GM04504 (cell line): ENCODE measurements around the gene SAP30L.

Source experiments
- DNase-seq: peaks from one replicate; pipeline ENCODE4 v3.0.0-alpha.2; 2012; ENCODE audit warnings: low read depth

The SAP30L gene

GRCh38 chr5:154466147-154466546 is 20.4 kb downstream of the SAP30L start:
- DNase-seq, result no peak

GRCh38 chr5:154466671-154467070 is 20.9 kb downstream of the SAP30L start:
- no peak for DNase-seq

GRCh38 chr5:154467655-154468354 is 22.0 kb downstream of the SAP30L start:
- DNase-seq, result no peak

- DNase-seq, result no peak
These were observed 24.3 kb downstream of the SAP30L start for GRCh38 chr5:154470137-154470536.

- no peak for DNase-seq
These were observed 25.4 kb downstream of the SAP30L start for GRCh38 chr5:154470947-154471870.

GRCh38 chr5:154472871-154473580 is 27.2 kb downstream of the SAP30L start:
- DNase-seq, result no peak

GRCh38 chr5:154473581-154474283 is 27.9 kb downstream of the SAP30L start:
- DNase-seq, result no peak

DNA sequence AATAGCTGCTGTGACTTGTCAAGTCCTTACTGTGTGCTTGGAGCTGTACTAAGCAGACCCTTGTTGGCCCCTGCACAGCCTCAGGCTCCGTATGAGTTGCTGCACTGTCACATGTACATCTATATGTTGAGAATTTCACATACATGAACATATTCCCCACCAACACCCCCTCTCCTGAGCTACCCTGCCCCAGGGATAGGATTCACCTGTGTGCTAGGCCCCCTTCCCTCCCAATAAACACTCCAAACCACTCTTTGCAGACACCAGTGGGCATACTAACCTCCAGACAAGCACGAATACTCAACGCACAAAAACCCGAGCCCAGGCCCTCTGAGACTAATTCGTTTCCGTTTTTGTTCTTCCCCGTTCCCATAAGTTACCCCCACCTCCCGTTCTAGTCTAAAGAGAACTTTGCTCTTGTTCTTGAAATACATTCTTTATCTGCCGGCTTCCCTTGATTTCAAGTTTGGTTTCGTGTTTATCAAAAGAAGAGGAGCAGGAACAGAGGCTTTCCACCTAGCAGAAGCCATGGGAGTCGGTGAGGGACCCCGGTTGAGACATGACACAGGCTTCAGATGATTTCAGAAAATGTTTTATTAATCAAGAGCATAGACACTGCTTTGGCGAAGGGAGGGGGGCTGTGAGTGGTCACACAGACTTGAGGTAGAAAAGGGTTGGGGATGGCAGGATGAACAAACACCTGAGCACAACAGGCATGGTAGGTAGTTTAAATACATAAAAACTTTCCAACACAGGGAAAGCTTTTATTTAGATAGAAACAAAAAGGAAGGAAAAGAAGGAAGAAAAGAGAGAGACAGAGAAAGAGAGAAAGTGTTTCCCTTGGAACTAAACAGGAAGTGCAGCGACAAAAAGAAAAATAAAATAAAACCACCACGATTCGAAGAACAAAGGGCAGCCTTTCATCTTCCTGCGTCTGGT is 28.9 kb downstream of the SAP30L start:
- DNase-seq, result no peak

GRCh38 chr5:154475591-154476353 is 30.0 kb downstream of the SAP30L start:
- no peak for DNase-seq

DNA sequence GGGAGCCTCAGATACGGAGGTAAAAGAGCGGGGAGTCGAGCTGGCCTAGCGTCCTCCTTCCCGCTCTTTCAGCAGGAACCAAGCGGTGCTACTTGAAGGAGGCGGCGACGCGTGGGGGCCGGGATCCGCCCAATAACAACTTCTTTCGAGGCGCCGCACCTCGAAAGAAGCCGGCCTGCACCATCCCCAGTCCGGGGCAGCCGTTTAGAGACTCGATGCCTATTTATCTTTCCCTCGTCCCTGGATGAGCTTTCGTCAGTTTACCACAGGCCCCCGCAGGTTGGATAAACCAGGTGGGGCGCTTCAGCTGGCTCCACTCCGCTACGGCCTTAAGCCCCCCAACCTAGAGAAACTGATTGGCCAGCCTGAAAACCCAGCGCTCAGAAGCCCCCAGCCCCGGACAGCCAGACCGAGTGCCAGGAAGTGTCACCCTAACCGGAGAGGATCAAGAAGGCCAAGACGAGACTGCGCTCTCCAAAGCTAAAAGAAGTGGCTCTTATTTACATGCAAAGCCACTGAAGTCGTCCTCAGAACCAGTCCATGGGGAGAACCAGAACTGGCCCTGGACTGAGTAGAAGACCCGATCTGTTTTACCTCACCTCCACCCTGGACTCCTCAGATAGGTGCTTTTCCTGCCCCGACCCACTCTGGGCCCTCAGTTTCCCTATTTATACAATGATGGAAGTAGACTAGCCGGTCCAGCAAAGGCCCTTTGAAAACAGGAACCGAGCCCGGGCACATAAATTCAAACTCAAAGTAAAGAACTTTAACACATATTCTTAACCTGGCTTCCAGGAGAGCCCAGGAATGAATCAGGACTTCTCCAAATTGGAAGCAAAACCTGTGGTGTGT is 30.8 kb downstream of the SAP30L start:
- DNase-seq, result no peak

GRCh38 chr5:154477382-154478223 is 31.8 kb downstream of the SAP30L start:
- no peak for DNase-seq

DNA sequence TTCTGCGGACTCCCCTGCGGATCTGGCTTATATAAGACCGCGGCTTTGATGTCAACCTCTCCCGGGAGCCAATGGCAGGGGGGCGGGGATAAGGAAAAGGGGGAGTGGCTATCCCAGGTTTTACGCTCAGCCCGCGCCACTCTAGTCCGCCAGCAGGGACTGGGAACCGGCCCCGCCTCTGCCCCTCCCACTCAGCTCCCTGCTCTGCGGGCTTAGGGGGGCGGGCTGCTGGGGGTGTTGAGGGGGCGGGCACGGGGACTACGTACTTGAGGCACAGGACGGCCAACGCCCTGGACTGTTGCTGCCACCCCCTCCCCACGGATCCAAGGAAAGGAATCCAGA is 32.4 kb downstream of the SAP30L start, which contains the start of gene HAND1:
TSS of gene HAND1 (minus strand) at position 4 of the 342 bp plus-strand sequence. CDS start 219 bp downstream, outside the sequence.
- DNase-seq, result no peak

- DNase-seq, result no peak
These were observed 33.0 kb downstream of the SAP30L start for GRCh38 chr5:154478752-154479159.

DNA sequence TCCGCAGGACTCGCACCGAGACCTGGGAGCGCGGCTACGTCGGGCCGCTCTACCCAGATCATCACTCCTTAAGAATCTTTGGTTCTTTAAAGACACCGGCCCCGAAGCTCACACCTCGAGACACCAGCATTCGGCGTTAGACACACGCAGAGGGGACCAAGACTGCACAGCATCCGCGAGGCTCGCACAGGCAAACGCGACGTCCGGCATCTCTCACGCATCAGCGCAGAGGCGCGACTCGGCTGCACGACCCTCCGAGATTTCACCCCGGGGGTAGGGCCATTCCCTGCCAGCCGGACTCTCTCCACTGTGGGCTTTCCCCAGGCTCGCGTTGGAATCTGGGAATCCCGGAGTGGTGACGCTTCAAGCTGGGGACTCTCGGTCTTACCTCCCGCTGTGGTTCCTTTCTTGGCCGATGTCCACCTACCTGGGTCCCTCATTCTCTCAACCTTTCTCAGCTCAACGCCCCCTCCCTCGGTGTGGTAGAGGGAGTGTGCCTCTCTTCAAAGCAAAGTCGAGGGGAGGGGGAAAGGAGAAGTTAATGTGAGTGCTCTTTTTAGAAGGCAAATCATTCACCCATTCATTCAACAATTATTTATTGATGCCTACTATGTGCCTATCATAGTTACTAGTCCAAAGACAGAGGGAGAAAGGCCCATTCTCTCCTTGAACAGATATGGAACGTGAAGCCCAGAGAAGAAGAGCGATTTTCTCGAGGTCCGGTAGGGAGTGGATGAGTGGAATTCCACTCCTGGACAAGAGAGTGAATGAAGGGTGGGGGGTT is 33.6 kb downstream of the SAP30L start:
- no peak for DNase-seq

- no peak for DNase-seq
These were observed 34.4 kb downstream of the SAP30L start for GRCh38 chr5:154479944-154480750.

DNA sequence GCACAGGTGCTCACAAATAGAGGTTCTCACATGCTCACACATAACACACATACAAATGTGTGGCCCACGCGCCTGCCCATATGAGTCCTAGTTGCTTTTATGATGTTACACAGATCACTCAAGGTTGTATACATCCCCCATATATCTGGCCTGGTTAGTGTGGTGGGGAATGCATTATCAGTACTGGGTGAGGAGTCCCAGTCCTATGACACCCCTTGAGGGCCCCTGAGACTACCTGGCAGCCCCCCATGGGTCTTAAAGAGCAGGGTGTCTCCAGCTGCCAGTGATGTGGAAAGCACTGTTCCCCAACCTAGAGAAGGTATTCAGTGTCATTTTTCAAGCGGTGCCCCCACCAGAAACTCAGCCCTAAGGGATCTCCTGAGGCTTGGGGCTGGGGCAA is 35.0 kb downstream of the SAP30L start:
- no peak for DNase-seq
